ENCODE data around the gene MPPED1.

DNA sequence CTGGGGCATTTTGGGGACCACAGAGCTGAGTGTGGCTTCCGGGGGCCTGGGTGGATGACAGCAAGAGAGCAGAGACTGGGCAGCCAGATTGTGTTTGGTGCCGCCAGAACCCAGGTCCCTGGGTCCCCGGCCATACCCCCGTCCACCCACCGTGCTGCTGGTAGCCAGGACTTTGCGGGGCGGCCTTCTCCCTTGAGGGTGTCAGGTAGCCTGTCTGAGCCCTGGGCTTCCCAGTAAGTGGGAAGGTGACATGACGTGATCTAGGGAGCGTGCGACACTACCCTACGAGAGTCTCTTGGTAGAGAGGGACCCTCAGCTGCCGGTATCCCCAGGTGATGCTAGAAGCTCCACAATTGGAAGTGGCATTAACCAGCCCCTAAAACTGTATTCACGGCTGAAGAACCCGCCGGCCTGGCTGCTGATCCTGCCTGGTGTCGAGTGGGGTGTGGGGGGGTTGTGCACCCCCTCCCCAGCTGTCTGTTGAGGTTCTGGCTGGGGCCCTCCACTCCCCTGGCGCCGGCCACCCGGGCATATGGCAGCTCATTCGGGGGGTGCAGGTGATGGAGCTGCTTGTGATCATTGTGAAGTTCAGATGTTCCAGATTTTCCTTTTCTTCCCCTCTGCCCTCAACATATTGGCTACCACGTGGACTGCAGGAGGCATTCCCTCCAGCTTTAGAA is 66.9 kb downstream of the MPPED1 start:
- no peak for TF ChIP-seq POLR2AphosphoS5 (IDR thresholded peaks at IDR 0.05; ENCODE audit: low read depth, low read length)
- no peak for TF ChIP-seq POLR2A (IDR thresholded peaks at IDR 0.05; ENCODE audit: low read depth, low read length)
- TF ChIP-seq TAF1 (IDR thresholded peaks at IDR 0.05; ENCODE audit: low read depth, low read length), result no peak
- no peak for TF ChIP-seq SPI1 (IDR thresholded peaks at IDR 0.05; ENCODE audit: low read depth, low read length)

All from GM12891 (cell line).